H1 (cell line): ENCODE results near the gene BICD1. TPM values are rescaled to one million over a fixed set of nuclear protein-coding genes. Genes with fewer than 3 reads are reported as not detected.

Source experiments
- CTCF ChIA-PET: fragments of 300-600 bp; sonication (Branson Sonifier 250); formaldehyde crosslinking; loops from one replicate; lab custom pipeline; 2021; ENCODE audit not compliant: partially characterized antibody; lab: Charles Lee
- POLR2A ChIA-PET: fragments of 300-600 bp; sonication (Branson Sonifier 250); formaldehyde crosslinking; loops from one replicate; lab custom pipeline; 2021; ENCODE audit warnings: inconsistent platforms; ENCODE audit not compliant: partially characterized antibody; lab: Charles Lee
- DNase-seq, 2 experiments: peaks; one replicate each; pipeline versions ENCODE4 v3.0.0 to v3.0.0-alpha.2; 2010 to 2022; ENCODE audit warnings: low spot score in 2 of 2, low read depth in 1 of 2, mixed read lengths in 1 of 2
- FAIRE-seq: peaks from 2 replicates; lab custom pipeline; 2011; peaks lifted over from hg19 to GRCh38; lab: Jason Lieb, UNC
- H2AFZ ChIP-seq: 2 replicates; pipeline ENCODE4 v1.8.1; 2012; ENCODE audit warnings: low read length, inconsistent platforms
- H2AK5ac ChIP-seq: 2 replicates; pipeline ENCODE4 v1.6.1; 2013; ENCODE audit warnings: low read depth, low read length
- H2BK120ac ChIP-seq: replicated peaks from 2 replicates; pipeline ENCODE3; 2013; ENCODE audit warnings: low read depth, low read length, inconsistent platforms
- H2BK12ac ChIP-seq: 2 replicates; pipeline ENCODE4 v1.6.1; 2013; ENCODE audit warnings: low read depth, low read length
- H2BK15ac ChIP-seq: 2 replicates; pipeline ENCODE4 v1.6.1; 2013; ENCODE audit warnings: low read length
- H2BK20ac ChIP-seq: 2 replicates; pipeline ENCODE4 v1.6.1; 2013; ENCODE audit warnings: low read length
- H2BK5ac ChIP-seq: 2 replicates; pipeline ENCODE4 v1.6.1; 2013; ENCODE audit warnings: low read depth, low read length
- H3K14ac ChIP-seq: 2 replicates; pipeline ENCODE4 v1.6.1; 2013; ENCODE audit warnings: inconsistent platforms; ENCODE audit not compliant: insufficient read length
- H3K18ac ChIP-seq: 2 replicates; pipeline ENCODE4 v1.6.1; 2013; ENCODE audit warnings: low read length; ENCODE audit errors: extremely low read depth
- H3K23ac ChIP-seq: 2 replicates; pipeline ENCODE4 v1.6.1; 2013; ENCODE audit warnings: inconsistent platforms; ENCODE audit not compliant: insufficient read length
- H3K23me2 ChIP-seq: 2 replicates; pipeline ENCODE4 v1.6.1; 2013; ENCODE audit warnings: low read depth, low read length
- H3K27ac ChIP-seq: 2 replicates; pipeline ENCODE4 v1.6.1; 2011; ENCODE audit warnings: low read depth, low read length, inconsistent platforms
- H3K27me3 ChIP-seq, 4 experiments: replicated peaks in 1 of 4; 1 replicate in 1 of 4; 2 replicates in 3 of 4; pipeline versions ENCODE4 v1.6.1 to v1.8.1; 2011 to 2013; ENCODE audit warnings: low read length in 3 of 4, mild to moderate bottlenecking in 3 of 4, inconsistent platforms in 2 of 4, mixed read lengths in 2 of 4, moderate library complexity in 1 of 4; ENCODE audit not compliant: control insufficient read depth in 3 of 4, insufficient read depth in 3 of 4; ENCODE audit errors: extremely low read depth in 1 of 4
- H3K36me3 ChIP-seq, 4 experiments: 2 replicates each; pipeline versions ENCODE4 v1.6.1 to v1.8.1; 2011 to 2013; ENCODE audit warnings: mild to moderate bottlenecking in 4 of 4, low read length in 3 of 4, moderate library complexity in 2 of 4, control low read depth in 1 of 4, inconsistent platforms in 1 of 4; ENCODE audit not compliant: insufficient read depth in 4 of 4, control insufficient read depth in 2 of 4
- H3K4ac ChIP-seq: replicated peaks from 2 replicates; pipeline ENCODE3; 2013; ENCODE audit warnings: low read length, low read depth, mixed read lengths, inconsistent platforms; ENCODE audit not compliant: insufficient read length
- H3K4me1 ChIP-seq, 4 experiments: replicated peaks in 1 of 4; 1 replicate in 1 of 4; 2 replicates in 3 of 4; pipeline versions ENCODE4 v1.6.1 to v1.8.1; 2011 to 2013; ENCODE audit warnings: low read length in 3 of 4, inconsistent platforms in 2 of 4, mixed read lengths in 1 of 4; ENCODE audit not compliant: insufficient read depth in 4 of 4, control insufficient read depth in 3 of 4
- H3K4me2 ChIP-seq, 2 experiments: 2 replicates each; pipeline versions ENCODE4 v1.6.1 to v1.8.1; 2011 to 2013; ENCODE audit warnings: low read depth in 2 of 2, low read length in 2 of 2, control low read depth in 1 of 2, inconsistent platforms in 1 of 2, mild to moderate bottlenecking in 1 of 2; ENCODE audit not compliant: insufficient read depth in 1 of 2
- H3K4me3 ChIP-seq, 4 experiments: fragments of 200-600, 300-600 bp in 1 of 4; sonication (generic), shearing (Covaris generic), sonication (Bioruptor Twin) in 1 of 4; 2 replicates each; pipeline versions ENCODE4 v1.5.1 to v1.8.1; 2011 to 2016; ENCODE audit warnings: low read length in 4 of 4, low read depth in 3 of 4, control low read depth in 2 of 4, inconsistent platforms in 2 of 4, mild to moderate bottlenecking in 2 of 4, mixed read lengths in 1 of 4, moderate library complexity in 1 of 4; ENCODE audit not compliant: insufficient read depth in 2 of 4; ENCODE audit errors: extremely low read depth in 1 of 4
- H3K56ac ChIP-seq: replicated peaks from 2 replicates; pipeline ENCODE3; 2013; ENCODE audit warnings: low read depth, mild to moderate bottlenecking, mixed read lengths, low read length, inconsistent platforms; ENCODE audit not compliant: insufficient read length
- H3K79me1 ChIP-seq: 2 replicates; pipeline ENCODE4 v1.6.1; 2013; ENCODE audit warnings: low read depth, low read length, control low read depth
- H3K79me2 ChIP-seq, 2 experiments: 2 replicates each; pipeline versions ENCODE4 v1.6.1 to v1.8.1; 2012 to 2013; ENCODE audit warnings: low read length in 2 of 2, mild to moderate bottlenecking in 2 of 2, inconsistent platforms in 1 of 2; ENCODE audit not compliant: insufficient read depth in 2 of 2, control insufficient read depth in 1 of 2
- H3K9ac ChIP-seq, 4 experiments: replicated peaks in 1 of 4; 1 replicate in 1 of 4; 2 replicates in 3 of 4; pipeline versions ENCODE4 v1.6.1 to v1.8.1; 2011 to 2013; ENCODE audit warnings: low read depth in 3 of 4, low read length in 3 of 4, control low read depth in 2 of 4, mild to moderate bottlenecking in 2 of 4, moderate library complexity in 2 of 4, inconsistent platforms in 1 of 4; ENCODE audit errors: extremely low read depth in 1 of 4
- H3K9me3 ChIP-seq, 2 experiments: 2 replicates each; pipeline versions ENCODE4 v1.6.1 to v1.8.1; 2012 to 2013; ENCODE audit warnings: mild to moderate bottlenecking in 2 of 2, moderate library complexity in 2 of 2, control low read depth in 1 of 2, inconsistent platforms in 1 of 2, low read depth in 1 of 2, low read length in 1 of 2, mixed read lengths in 1 of 2; ENCODE audit not compliant: insufficient read depth in 2 of 2
- H4K20me1 ChIP-seq, 2 experiments: replicated peaks in 1 of 2; 2 replicates each; pipeline versions ENCODE3 to v1.8.1; 2011 to 2013; ENCODE audit warnings: inconsistent platforms in 2 of 2, low read length in 2 of 2, mild to moderate bottlenecking in 1 of 2; ENCODE audit not compliant: insufficient read depth in 2 of 2, control insufficient read depth in 1 of 2
- H4K5ac ChIP-seq: 2 replicates; pipeline ENCODE4 v1.6.1; 2013; ENCODE audit warnings: low read length, low read depth, mixed read lengths, inconsistent platforms; ENCODE audit not compliant: insufficient read length
- H4K8ac ChIP-seq: 2 replicates; pipeline ENCODE4 v1.8.0; 2013; ENCODE audit warnings: mild to moderate bottlenecking, moderate library complexity, low read length, inconsistent platforms; ENCODE audit not compliant: insufficient read depth; ENCODE audit errors: extremely low read depth
- H4K91ac ChIP-seq: replicated peaks from 2 replicates; pipeline ENCODE3; 2013; ENCODE audit warnings: low read length, mixed read lengths, inconsistent platforms; ENCODE audit not compliant: insufficient read length
- CTBP2 ChIP-seq: IDR thresholded peaks from 2 replicates; pipeline ENCODE4 v1.7.0; 2011; ENCODE audit warnings: borderline replicate concordance, mild to moderate bottlenecking, moderate library complexity, mixed read lengths, low read length; ENCODE audit not compliant: insufficient read depth, insufficient read length
- POLR2A ChIP-seq, 2 experiments: IDR thresholded peaks; 1 replicate in 1 of 2; 2 replicates in 1 of 2; pipeline ENCODE4 v1.6.1; 2011; ENCODE audit warnings: low read depth in 2 of 2, low read length in 2 of 2, mild to moderate bottlenecking in 2 of 2; ENCODE audit errors: control extremely low read depth in 1 of 2
- WGBS, 2 experiments: shearing (Covaris generic) in 1 of 2; methylation state at CpG; one replicate each; pipeline versions ENCODE4 v1.1.6 to v1.1.7; 2013 to 2015; ENCODE audit warnings: low lambda C conversion rate in 2 of 2, mixed read lengths in 2 of 2, inconsistent platforms in 1 of 2, low coverage in 1 of 2, missing lambda C conversion rate in 1 of 2; ENCODE audit not compliant: insufficient replicate concordance in 2 of 2, insufficient coverage in 1 of 2, insufficient read length in 1 of 2; ENCODE audit errors: extremely low coverage in 1 of 2, missing lambda C conversion rate in 1 of 2; 5-methylcytosine and 5-hydroxymethylcytosine counted together
- polyA plus RNA-seq, 7 experiments: library from polyadenylated mRNA; depleted of rRNA in 3 of 7; stranded (reverse) in 5 of 7; unstranded in 2 of 7; fragments of >200 nt in 5 of 7; fragments of 200-250 nt in 2 of 7; gene quantifications; 1 replicate in 5 of 7; 2 replicates in 1 of 7; 4 replicates in 1 of 7; pipeline versions ENCODE4 v1.2.1 to v1.2.3, GENCODE V29; 2011 to 2013; ENCODE audit warnings: missing spikeins in 2 of 7, mixed read lengths in 2 of 7
- total RNA-seq: library from RNA; stranded (reverse); fragmentation: NEBNext Ultra II Directional; extraction: Animal tissue kit (Norgen Biotek cat#: 25700); gene quantifications from 2 replicates; pipeline ENCODE4 v1.2.1, GENCODE V29; 2021

BICD1 gene
- total and polyA plus RNA-seq, 2 of the 8 experiments (the other 6 are each of a cell fraction or from before 2014, with no cell fraction given) = 34.1 to 58.4 TPM

DNA sequence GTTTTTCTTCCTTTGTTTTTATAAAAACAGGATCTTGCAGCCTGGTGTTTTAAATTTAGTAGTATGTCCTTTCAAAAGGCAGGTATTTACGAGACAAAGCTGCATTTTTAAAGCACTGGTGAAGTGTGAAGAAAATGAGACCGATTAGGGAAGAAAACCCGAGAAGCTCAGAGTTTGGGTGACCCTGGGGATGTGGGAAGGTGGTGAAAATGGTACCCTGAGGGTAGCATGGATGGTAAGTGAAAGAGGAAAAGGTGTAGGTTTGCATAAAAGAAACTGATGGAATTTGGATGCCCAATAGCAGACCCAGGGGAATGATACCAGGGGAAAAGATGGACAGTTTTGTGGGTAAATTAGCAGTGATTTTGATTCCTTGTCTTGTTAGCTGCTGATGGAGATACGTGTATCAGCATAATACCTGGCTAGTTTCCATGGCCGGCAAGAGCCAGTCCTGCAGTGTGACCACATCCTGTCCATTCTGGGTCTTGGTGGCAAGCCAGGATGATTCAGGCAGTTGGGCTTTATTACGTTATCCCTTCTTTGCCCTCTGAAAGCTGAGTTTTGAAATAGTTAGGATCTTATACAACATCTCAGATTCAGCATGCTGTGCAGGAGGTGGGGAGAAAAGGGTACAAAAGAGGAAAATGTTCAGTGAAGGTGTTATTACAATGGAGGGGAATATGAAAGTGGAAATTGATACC lies 8.9 kb downstream of the BICD1 start:
- 70% methylated on average over 6 of the region's 6 CpGs; no CpG with 5 or more reads in 1 of the 2 experiments for WGBS, 2 experiments
- Histone ChIP-seq H3K36me3 (peaks cover 0 to 26% (median 2%) of the 10 kb centered on the region in 4 experiments; a peak in 3 of 8 replicates), H4K5ac (no peak overlapping the region)
- TF ChIP-seq CTBP2 (no peak), POLR2A (IDR thresholded peaks at IDR 0.05; ENCODE audit: control extremely low read depth in 1 of 2, low read depth in 2 of 2, low read length in 2 of 2) (0 out of 3 replicates have a peak, but pooled peaks of 1 of the 2 experiments have one; percentile 20)
- TF ChIP-seq, all 59 proteins: peak for 1
- Histone ChIP-seq H3K56ac (no peak overlapping the region), H3K27me3 (no peaks in the 10 kb centered on the region), H2BK5ac (peak overlapping the region; percentile 40; the same call in 1 of the 2 replicates), H3K14ac (no peak overlapping the region), H3K4me1 (peaks cover 6 to 17% (median 10%) of the 10 kb centered on the region in 4 experiments), H2BK120ac (no peak overlapping the region), H4K8ac (no peak overlapping the region), H3K23ac (no peak overlapping the region), H3K4me2 (peak overlapping the region; percentile 2 to 43; a peak in 2 of 4 replicates), H3K4me3 (no peak overlapping the region), H3K79me2 (peaks cover 5 to 82% of the 10 kb centered on the region in 2 experiments; a peak in 3 of 4 replicates), H3K4ac (no peak overlapping the region), H2AK5ac (no peak overlapping the region), H3K27ac (no peak overlapping the region), H2AFZ (no peak overlapping the region), H3K18ac (peak overlapping the region; percentile 85; the same call in 1 of the 2 replicates), H2BK20ac (no peak overlapping the region), H3K79me1 (no peaks in the 10 kb centered on the region; the same call in 1 of the 2 replicates), H4K91ac (no peak overlapping the region), H4K20me1 (no peaks in the 10 kb centered on the region), H2BK12ac (no peak overlapping the region; the same call in 1 of the 2 replicates), H3K23me2 (no peaks in the 10 kb centered on the region), H2BK15ac (0 out of 2 replicates have a peak overlapping the region, but pooled peaks have one; percentile 13), H3K9ac (no peak overlapping the region), H3K9me3 (no peaks in the 10 kb centered on the region)
- ChIA-PET POLR2A (interaction anchor here (1.4 to 2.9 kb wide), 4 partner anchors 9 to 46 kb away, joined by 4 to 19 read pairs (median 10); partner anchors contain the start of gene BICD1), CTCF (interaction anchor here (0.6 to 1.4 kb wide), 6 partner anchors 9 to 462 kb away, joined by 3 to 4 read pairs (median 3); partner anchors contain the start of gene BICD1)
- FAIRE-seq (peak; percentile 24), DNase-seq (no peak)
